GM23338 (cell line): ENCODE results near the gene MYO9B. TPM values are rescaled to one million over a fixed set of nuclear protein-coding genes. Genes with fewer than 3 reads are reported as not detected.

ENCODE experiments used
- ATAC-seq: fragments of 200-7000 bp; cut with Tn5 transposase; 3 replicates; pipeline ENCODE4 v1.9.1; 2020
- DNase-seq: peaks from one replicate; pipeline ENCODE4 v3.0.0-alpha.2; 2015; ENCODE audit warnings: low spot score
- H2AFZ ChIP-seq: fragments of 200-600 bp; sonication (generic); 2 replicates; pipeline ENCODE4 v1.8.0; 2016; ENCODE audit warnings: antibody characterized with exemption, mild to moderate bottlenecking, moderate library complexity
- H3F3A ChIP-seq: fragments of 200-600 bp; sonication (generic); replicated peaks from 2 replicates; pipeline ENCODE4 v1.8.0; 2017; ENCODE audit warnings: antibody characterized with exemption, mixed run types, low read depth
- H3K27ac ChIP-seq: fragments of 200-600 bp; sonication (generic); 2 replicates; pipeline ENCODE4 v1.6.1; 2016; ENCODE audit warnings: low read depth
- H3K27me3 ChIP-seq: fragments of 200-600 bp; sonication (generic); 2 replicates; pipeline ENCODE4 v1.8.0; 2016; ENCODE audit warnings: mild to moderate bottlenecking, mixed run types, moderate library complexity; ENCODE audit not compliant: insufficient read depth
- H3K36me3 ChIP-seq: fragments of 200-600 bp; sonication (generic); 2 replicates; pipeline ENCODE4 v1.8.0; 2016; ENCODE audit warnings: mild to moderate bottlenecking; ENCODE audit not compliant: insufficient read depth
- H3K4me1 ChIP-seq: fragments of 200-600 bp; sonication (generic); 2 replicates; pipeline ENCODE4 v1.8.0; 2016; ENCODE audit warnings: mild to moderate bottlenecking, moderate library complexity; ENCODE audit not compliant: insufficient read depth
- H3K4me2 ChIP-seq: fragments of 200-600 bp; sonication (generic); 2 replicates; pipeline ENCODE4 v1.7.1; 2017; ENCODE audit warnings: mixed run types
- H3K4me3 ChIP-seq: fragments of 200-600 bp; sonication (generic); 2 replicates; pipeline ENCODE4 v1.6.1; 2016; ENCODE audit warnings: mixed run types
- H3K79me2 ChIP-seq: fragments of 200-600 bp; sonication (generic); replicated peaks from 2 replicates; pipeline ENCODE4 v1.8.0; 2017; ENCODE audit warnings: mild to moderate bottlenecking; ENCODE audit not compliant: insufficient read depth
- H3K9me2 ChIP-seq: fragments of 200-600 bp; sonication (generic); 2 replicates; pipeline ENCODE4 v1.8.0; 2017; ENCODE audit not compliant: insufficient read depth
- H4K20me1 ChIP-seq: fragments of 200-600 bp; sonication (generic); replicated peaks from 2 replicates; pipeline ENCODE4 v1.8.0; 2017; ENCODE audit warnings: mild to moderate bottlenecking; ENCODE audit not compliant: insufficient read depth
- H3K27ac Mint-ChIP-seq: 2 replicates; pipeline ENCODE4 v1.8.0; 2020; ENCODE audit warnings: inconsistent platforms, mild to moderate bottlenecking, moderate library complexity, mixed read lengths
- H3K27me3 Mint-ChIP-seq: 3 replicates; pipeline ENCODE4 v1.8.0; 2022; ENCODE audit warnings: low read depth, mild to moderate bottlenecking, moderate library complexity, mixed read lengths, inconsistent platforms; ENCODE audit not compliant: insufficient read depth, poor library complexity
- H3K36me3 Mint-ChIP-seq: 3 replicates; pipeline ENCODE4 v1.8.0; 2021; ENCODE audit warnings: low read depth, mild to moderate bottlenecking, inconsistent platforms, moderate library complexity, mixed read lengths
- H3K4me1 Mint-ChIP-seq: 3 replicates; pipeline ENCODE4 v1.8.0; 2020; ENCODE audit warnings: mild to moderate bottlenecking, inconsistent platforms, mixed read lengths
- H3K4me3 Mint-ChIP-seq: 3 replicates; pipeline ENCODE4 v1.8.0; 2021; ENCODE audit warnings: moderate library complexity, mild to moderate bottlenecking, inconsistent platforms, mixed read lengths
- H3K9me3 Mint-ChIP-seq: 3 replicates; pipeline ENCODE4 v1.8.0; 2020; ENCODE audit warnings: moderate library complexity, mild to moderate bottlenecking, inconsistent platforms, mixed read lengths
- CREB1 ChIP-seq: fragments of 250-450 bp; sonication (Bioruptor Pico); IDR thresholded peaks from 2 replicates; pipeline ENCODE4 v1.5.0; 2020; ENCODE audit warnings: low read depth, mild to moderate bottlenecking, moderate library complexity
- EZH2 ChIP-seq: fragments of 200-600 bp; sonication (generic); IDR thresholded peaks from one replicate; pipeline ENCODE4 v1.8.0; 2017; ENCODE audit warnings: antibody characterized with exemption, mild to moderate bottlenecking, low read depth; ENCODE audit not compliant: unreplicated experiment
- EZH2phosphoT487 ChIP-seq: fragments of 200-600 bp; sonication (generic); IDR thresholded peaks from one replicate; pipeline ENCODE4 v1.8.1; 2018; ENCODE audit warnings: antibody characterized with exemption; ENCODE audit not compliant: unreplicated experiment
- JUNB ChIP-seq: IDR thresholded peaks from one replicate; pipeline ENCODE4 v1.6.1; 2016; ENCODE audit warnings: antibody characterized with exemption; ENCODE audit not compliant: unreplicated experiment
- NANOG ChIP-seq: IDR thresholded peaks from 2 replicates; pipeline ENCODE4 v1.6.1; 2016; ENCODE audit warnings: antibody characterized with exemption, borderline replicate concordance
- POLR2AphosphoS5 ChIP-seq: IDR thresholded peaks from 2 replicates; pipeline ENCODE4 v1.6.1; 2016; ENCODE audit warnings: antibody characterized with exemption, low read depth
- ZNF114 ChIP-seq: fragments of 250-450 bp; sonication (Bioruptor Pico); IDR thresholded peaks from 2 replicates; pipeline ENCODE4 v1.5.0; 2020; ENCODE audit warnings: mild to moderate bottlenecking, moderate library complexity
- ZNF331 ChIP-seq: fragments of 250-450 bp; sonication (Bioruptor Pico); IDR thresholded peaks from 2 replicates; pipeline ENCODE4 v1.5.0; 2020; ENCODE audit warnings: low read depth, mild to moderate bottlenecking, moderate library complexity
- ZNF462 ChIP-seq: fragments of 250-450 bp; sonication (Bioruptor Pico); IDR thresholded peaks from 2 replicates; pipeline ENCODE4 v1.5.0; 2020; ENCODE audit warnings: mild to moderate bottlenecking, moderate library complexity
- polyA plus RNA-seq: library from polyadenylated mRNA; unstranded; fragments of >200 nt; fragmentation: Nextera tagmentation; extraction: Ambion mirVana; gene quantifications from 2 replicates; pipeline ENCODE4 v1.2.1, GENCODE V29; 2016
- total RNA-seq: library from RNA; depleted of rRNA; stranded (reverse); fragments of >200 nt; shearing (Covaris generic); gene quantifications from 2 replicates; pipeline ENCODE4 v1.2.3, GENCODE V29; 2014
- TF ChIP-seq, protein P1 (sequence below): IDR thresholded peaks from 2 replicates; pipeline ENCODE4 v1.6.1; 2016; ENCODE audit warnings: antibody characterized with exemption

MYO9B gene
- total and polyA plus RNA-seq, 2 experiments from 2014 or later: 28.7 to 61.3 TPM

DNA sequence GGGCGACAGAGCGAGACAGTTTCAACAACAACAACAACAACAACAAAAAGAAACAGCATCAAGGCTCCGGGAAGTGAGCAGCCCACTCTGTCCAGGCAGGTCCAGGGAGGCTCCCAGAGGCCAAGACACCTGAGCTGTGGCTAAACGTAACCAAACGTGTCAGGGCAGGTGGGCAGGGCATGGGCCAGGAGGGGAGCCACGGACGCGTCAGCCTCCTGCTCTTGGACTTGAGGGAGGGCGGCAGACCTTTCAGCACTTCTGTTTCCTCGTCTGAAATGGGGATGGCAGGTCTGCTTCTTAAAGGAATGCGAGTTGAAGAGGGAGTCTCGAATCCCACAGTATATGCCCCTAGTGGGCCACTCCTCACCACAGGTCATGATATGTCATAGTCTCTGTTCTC, 53.8 kb downstream of the MYO9B start:
- H3K27ac Mint-ChIP-seq: 0 out of 2 replicates have a peak overlapping the region, but pooled peaks have one; percentile 49
- no peak for ATAC-seq
- H3K4me1 Mint-ChIP-seq: peaks cover 24% of the 10 kb centered on the region
- Histone ChIP-seq H3K79me2 (peaks cover 2% of the 10 kb centered on the region; the same call in 1 of the 2 replicates), H3K4me1 (peaks cover 27% of the 10 kb centered on the region), H4K20me1 (no peaks in the 10 kb centered on the region; the same call in 1 of the 2 replicates), H2AFZ (no peak overlapping the region), H3K27me3 (no peaks in the 10 kb centered on the region), H3K4me3 (no peak overlapping the region), H3K36me3 (no peaks in the 10 kb centered on the region), H3K9me2 (no peaks in the 10 kb centered on the region), H3K4me2 (no peak overlapping the region), H3K27ac (0 out of 2 replicates have a peak overlapping the region, but pooled peaks have one; percentile 32), H3F3A (peaks cover 11% of the 10 kb centered on the region)
- TF ChIP-seq ZNF331 (CRISPR knock-in tag): no peak
- no peak for TF ChIP-seq CREB1 (CRISPR knock-in tag)
- no peak for TF ChIP-seq JUNB
- no peak for TF ChIP-seq EZH2phosphoT487
- TF ChIP-seq ZNF462: no peak
- TF ChIP-seq POLR2AphosphoS5: no peak
- TF ChIP-seq ZNF114 (CRISPR knock-in tag): no peak
- TF ChIP-seq, protein P1, sequence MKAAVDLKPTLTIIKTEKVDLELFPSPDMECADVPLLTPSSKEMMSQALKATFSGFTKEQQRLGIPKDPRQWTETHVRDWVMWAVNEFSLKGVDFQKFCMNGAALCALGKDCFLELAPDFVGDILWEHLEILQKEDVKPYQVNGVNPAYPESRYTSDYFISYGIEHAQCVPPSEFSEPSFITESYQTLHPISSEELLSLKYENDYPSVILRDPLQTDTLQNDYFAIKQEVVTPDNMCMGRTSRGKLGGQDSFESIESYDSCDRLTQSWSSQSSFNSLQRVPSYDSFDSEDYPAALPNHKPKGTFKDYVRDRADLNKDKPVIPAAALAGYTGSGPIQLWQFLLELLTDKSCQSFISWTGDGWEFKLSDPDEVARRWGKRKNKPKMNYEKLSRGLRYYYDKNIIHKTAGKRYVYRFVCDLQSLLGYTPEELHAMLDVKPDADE: no peak
- no peak for TF ChIP-seq NANOG
- no peak for TF ChIP-seq EZH2
- H3K4me3 Mint-ChIP-seq: no peak overlapping the region
- peaks cover 15% of the 10 kb centered on the region; the same call in 1 of the 3 replicates for H3K36me3 Mint-ChIP-seq
- DNase-seq: no peak
- H3K27me3 Mint-ChIP-seq: peaks cover 19% of the 10 kb centered on the region
- H3K9me3 Mint-ChIP-seq: no peaks in the 10 kb centered on the region
